ENCODE data around the gene ZBED2.

DNA sequence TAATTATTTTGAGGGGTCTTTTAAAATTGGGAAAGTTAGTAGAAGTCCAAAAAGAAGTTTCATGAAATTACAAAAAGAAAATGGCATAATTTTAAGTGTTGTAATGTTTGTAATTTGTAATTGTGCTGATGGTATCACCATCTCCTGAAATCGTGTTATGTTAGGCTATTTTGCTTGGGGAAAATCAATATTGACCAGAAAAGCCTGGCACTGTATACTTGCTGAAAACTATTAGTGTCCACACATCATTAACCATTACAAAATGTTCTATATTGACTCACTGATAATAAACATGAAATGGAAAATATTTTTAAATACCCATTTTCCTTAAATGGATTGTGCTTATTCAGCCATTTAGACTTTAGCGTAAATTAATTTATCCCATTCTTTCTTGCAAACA, 40.3 kb upstream of the ZBED2 start:
- TF ChIP-seq ATF1 (CRISPR knock-in tag; IDR thresholded peaks at IDR 0.05) = no peak
- no peak for TF ChIP-seq CREM (CRISPR knock-in tag; IDR thresholded peaks at IDR 0.05)
- TF ChIP-seq, protein P1, sequence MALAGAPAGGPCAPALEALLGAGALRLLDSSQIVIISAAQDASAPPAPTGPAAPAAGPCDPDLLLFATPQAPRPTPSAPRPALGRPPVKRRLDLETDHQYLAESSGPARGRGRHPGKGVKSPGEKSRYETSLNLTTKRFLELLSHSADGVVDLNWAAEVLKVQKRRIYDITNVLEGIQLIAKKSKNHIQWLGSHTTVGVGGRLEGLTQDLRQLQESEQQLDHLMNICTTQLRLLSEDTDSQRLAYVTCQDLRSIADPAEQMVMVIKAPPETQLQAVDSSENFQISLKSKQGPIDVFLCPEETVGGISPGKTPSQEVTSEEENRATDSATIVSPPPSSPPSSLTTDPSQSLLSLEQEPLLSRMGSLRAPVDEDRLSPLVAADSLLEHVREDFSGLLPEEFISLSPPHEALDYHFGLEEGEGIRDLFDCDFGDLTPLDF (CRISPR knock-in tag; IDR thresholded peaks at IDR 0.05) = no peak
- no peak for TF ChIP-seq NR1H2 (CRISPR knock-in tag; IDR thresholded peaks at IDR 0.05)
- TF ChIP-seq JUN (CRISPR knock-in tag; IDR thresholded peaks at IDR 0.05) = no peak
- TF ChIP-seq RELA (CRISPR knock-in tag; IDR thresholded peaks at IDR 0.05; ENCODE audit: borderline replicate concordance) = no peak
- TF ChIP-seq, protein P2, sequence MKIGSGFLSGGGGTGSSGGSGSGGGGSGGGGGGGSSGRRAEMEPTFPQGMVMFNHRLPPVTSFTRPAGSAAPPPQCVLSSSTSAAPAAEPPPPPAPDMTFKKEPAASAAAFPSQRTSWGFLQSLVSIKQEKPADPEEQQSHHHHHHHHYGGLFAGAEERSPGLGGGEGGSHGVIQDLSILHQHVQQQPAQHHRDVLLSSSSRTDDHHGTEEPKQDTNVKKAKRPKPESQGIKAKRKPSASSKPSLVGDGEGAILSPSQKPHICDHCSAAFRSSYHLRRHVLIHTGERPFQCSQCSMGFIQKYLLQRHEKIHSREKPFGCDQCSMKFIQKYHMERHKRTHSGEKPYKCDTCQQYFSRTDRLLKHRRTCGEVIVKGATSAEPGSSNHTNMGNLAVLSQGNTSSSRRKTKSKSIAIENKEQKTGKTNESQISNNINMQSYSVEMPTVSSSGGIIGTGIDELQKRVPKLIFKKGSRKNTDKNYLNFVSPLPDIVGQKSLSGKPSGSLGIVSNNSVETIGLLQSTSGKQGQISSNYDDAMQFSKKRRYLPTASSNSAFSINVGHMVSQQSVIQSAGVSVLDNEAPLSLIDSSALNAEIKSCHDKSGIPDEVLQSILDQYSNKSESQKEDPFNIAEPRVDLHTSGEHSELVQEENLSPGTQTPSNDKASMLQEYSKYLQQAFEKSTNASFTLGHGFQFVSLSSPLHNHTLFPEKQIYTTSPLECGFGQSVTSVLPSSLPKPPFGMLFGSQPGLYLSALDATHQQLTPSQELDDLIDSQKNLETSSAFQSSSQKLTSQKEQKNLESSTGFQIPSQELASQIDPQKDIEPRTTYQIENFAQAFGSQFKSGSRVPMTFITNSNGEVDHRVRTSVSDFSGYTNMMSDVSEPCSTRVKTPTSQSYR (CRISPR knock-in tag; IDR thresholded peaks at IDR 0.05) = no peak
- no peak for TF ChIP-seq MXD4 (CRISPR knock-in tag; IDR thresholded peaks at IDR 0.05; ENCODE audit: borderline replicate concordance)
- TF ChIP-seq, protein P3, sequence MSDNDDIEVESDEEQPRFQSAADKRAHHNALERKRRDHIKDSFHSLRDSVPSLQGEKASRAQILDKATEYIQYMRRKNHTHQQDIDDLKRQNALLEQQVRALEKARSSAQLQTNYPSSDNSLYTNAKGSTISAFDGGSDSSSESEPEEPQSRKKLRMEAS (CRISPR knock-in tag; IDR thresholded peaks at IDR 0.05) = no peak
- TF ChIP-seq, protein P4, sequence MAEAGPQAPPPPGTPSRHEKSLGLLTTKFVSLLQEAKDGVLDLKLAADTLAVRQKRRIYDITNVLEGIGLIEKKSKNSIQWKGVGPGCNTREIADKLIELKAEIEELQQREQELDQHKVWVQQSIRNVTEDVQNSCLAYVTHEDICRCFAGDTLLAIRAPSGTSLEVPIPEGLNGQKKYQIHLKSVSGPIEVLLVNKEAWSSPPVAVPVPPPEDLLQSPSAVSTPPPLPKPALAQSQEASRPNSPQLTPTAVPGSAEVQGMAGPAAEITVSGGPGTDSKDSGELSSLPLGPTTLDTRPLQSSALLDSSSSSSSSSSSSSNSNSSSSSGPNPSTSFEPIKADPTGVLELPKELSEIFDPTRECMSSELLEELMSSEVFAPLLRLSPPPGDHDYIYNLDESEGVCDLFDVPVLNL (CRISPR knock-in tag; IDR thresholded peaks at IDR 0.05; ENCODE audit: borderline replicate concordance, low read depth) = no peak
- TF ChIP-seq, protein P5, sequence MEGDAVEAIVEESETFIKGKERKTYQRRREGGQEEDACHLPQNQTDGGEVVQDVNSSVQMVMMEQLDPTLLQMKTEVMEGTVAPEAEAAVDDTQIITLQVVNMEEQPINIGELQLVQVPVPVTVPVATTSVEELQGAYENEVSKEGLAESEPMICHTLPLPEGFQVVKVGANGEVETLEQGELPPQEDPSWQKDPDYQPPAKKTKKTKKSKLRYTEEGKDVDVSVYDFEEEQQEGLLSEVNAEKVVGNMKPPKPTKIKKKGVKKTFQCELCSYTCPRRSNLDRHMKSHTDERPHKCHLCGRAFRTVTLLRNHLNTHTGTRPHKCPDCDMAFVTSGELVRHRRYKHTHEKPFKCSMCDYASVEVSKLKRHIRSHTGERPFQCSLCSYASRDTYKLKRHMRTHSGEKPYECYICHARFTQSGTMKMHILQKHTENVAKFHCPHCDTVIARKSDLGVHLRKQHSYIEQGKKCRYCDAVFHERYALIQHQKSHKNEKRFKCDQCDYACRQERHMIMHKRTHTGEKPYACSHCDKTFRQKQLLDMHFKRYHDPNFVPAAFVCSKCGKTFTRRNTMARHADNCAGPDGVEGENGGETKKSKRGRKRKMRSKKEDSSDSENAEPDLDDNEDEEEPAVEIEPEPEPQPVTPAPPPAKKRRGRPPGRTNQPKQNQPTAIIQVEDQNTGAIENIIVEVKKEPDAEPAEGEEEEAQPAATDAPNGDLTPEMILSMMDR (IDR thresholded peaks at IDR 0.05) = no peak
- no peak for TF ChIP-seq ELF4 (CRISPR knock-in tag; IDR thresholded peaks at IDR 0.05; ENCODE audit: low read depth)
- TF ChIP-seq, protein P6, sequence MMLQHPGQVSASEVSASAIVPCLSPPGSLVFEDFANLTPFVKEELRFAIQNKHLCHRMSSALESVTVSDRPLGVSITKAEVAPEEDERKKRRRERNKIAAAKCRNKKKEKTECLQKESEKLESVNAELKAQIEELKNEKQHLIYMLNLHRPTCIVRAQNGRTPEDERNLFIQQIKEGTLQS (CRISPR knock-in tag; conservative IDR thresholded peaks at IDR 0.05) = no peak
- no peak for TF ChIP-seq ZNF416 (CRISPR knock-in tag; IDR thresholded peaks at IDR 0.05)

Data from WTC11 (cell line).